ENCODE data around the gene IGLL1.
A peak's percentile ranks its signal among the peaks of the same experiment; 100 is the strongest.

Gene IGLL1

DNA sequence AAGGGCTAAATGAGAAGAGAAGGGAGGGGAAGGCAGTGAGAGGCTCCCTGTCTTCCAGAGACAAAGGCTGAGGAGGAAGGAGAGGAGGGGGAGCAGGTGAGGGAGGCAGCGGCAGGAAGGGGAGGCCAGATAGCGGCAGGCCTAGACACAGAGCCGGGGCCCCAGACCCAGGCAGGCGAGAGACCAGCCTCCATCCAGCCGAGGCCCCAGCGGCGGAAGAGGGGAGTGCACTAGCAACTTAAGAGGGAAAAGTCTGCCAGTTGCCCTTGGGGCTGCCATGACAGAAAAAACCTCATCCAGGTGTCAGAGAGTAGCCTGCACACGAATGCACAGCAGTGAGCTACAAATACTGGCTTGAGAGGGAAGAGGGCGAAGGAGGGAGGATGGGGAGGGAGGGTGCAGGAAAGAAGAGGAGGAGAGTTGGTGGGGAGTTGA, 46.7 kb downstream of the IGLL1 start:
- H3K4me3 ChIP-seq (replicated peaks; ENCODE audit: low read depth, low read length), result no peak overlapping the region

DNA sequence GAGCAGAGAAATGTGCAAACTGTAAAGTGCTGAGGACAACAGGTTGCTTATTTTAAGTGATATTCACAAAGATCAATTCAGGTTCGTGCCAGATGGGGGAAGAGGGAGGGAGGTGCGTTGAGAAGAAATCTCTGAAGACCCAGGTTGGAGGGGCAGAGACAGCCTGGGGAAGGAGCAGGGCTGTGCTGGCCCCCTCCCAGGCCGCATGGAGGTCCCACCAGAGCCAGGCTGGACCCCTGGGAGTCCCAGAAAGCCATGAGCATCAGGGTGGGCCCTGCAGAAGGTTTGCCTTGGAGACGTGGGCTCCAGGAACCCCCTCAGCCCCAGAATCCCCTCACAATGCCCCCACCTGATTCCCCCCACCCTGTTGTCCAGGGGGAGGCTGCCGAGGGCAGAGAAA, 47.4 kb downstream of the IGLL1 start:
- DNase-seq (ENCODE audit: extremely low read depth, insufficient read length), result no peak
- no peak overlapping the region for H3K4me3 ChIP-seq (replicated peaks; ENCODE audit: low read depth, low read length)
- peaks cover 1% of the 10 kb centered on the region for H3K27me3 ChIP-seq (replicated peaks; ENCODE audit: control insufficient read depth, insufficient read depth, low read length)
- no peak for TF ChIP-seq CTCF (IDR thresholded peaks at IDR 0.05; ENCODE audit: insufficient read depth, low read length, poor library complexity, severe bottlenecking)
- H3K36me3 ChIP-seq (ENCODE audit: control insufficient read depth, insufficient read depth, low read length), result no peaks in the 10 kb centered on the region

More for the DNA sequence above, 46.7 kb downstream of the IGLL1 start:
- no peak for DNase-seq (ENCODE audit: extremely low read depth, insufficient read length)
- peak; percentile 39 for TF ChIP-seq CTCF (IDR thresholded peaks at IDR 0.05; ENCODE audit: insufficient read depth, low read length, poor library complexity, severe bottlenecking)
- Histone ChIP-seq H3K36me3 (ENCODE audit: control insufficient read depth, insufficient read depth, low read length) (no peaks in the 10 kb centered on the region), H3K27me3 (replicated peaks; ENCODE audit: control insufficient read depth, insufficient read depth, low read length) (peaks cover 1% of the 10 kb centered on the region)

- no peak overlapping the region for H3K4me3 ChIP-seq (replicated peaks; ENCODE audit: low read depth, low read length)
- no peak for TF ChIP-seq CTCF (IDR thresholded peaks at IDR 0.05; ENCODE audit: insufficient read depth, low read length, poor library complexity, severe bottlenecking)
- DNase-seq (ENCODE audit: extremely low read depth, insufficient read length), result no peak
- no peaks in the 10 kb centered on the region for H3K36me3 ChIP-seq (ENCODE audit: control insufficient read depth, insufficient read depth, low read length)
- peaks cover 1% of the 10 kb centered on the region for H3K27me3 ChIP-seq (replicated peaks; ENCODE audit: control insufficient read depth, insufficient read depth, low read length)
Measured at GRCh38 chr22:23531966-23532705, 48.0 kb downstream of the IGLL1 start.

GRCh38 chr22:23531283-23531956, 48.7 kb downstream of the IGLL1 start:
- no peaks in the 10 kb centered on the region for H3K36me3 ChIP-seq (ENCODE audit: control insufficient read depth, insufficient read depth, low read length)
- H3K27me3 ChIP-seq (replicated peaks; ENCODE audit: control insufficient read depth, insufficient read depth, low read length), result peaks cover 1% of the 10 kb centered on the region
- no peak overlapping the region for H3K4me3 ChIP-seq (replicated peaks; ENCODE audit: low read depth, low read length)
- DNase-seq (ENCODE audit: extremely low read depth, insufficient read length), result no peak
- no peak for TF ChIP-seq CTCF (IDR thresholded peaks at IDR 0.05; ENCODE audit: insufficient read depth, low read length, poor library complexity, severe bottlenecking)

- no peak overlapping the region for H3K4me3 ChIP-seq (replicated peaks; ENCODE audit: low read depth, low read length)
- TF ChIP-seq CTCF (IDR thresholded peaks at IDR 0.05; ENCODE audit: insufficient read depth, low read length, poor library complexity, severe bottlenecking), result no peak
- no peak for DNase-seq (ENCODE audit: extremely low read depth, insufficient read length)
- no peaks in the 10 kb centered on the region for H3K36me3 ChIP-seq (ENCODE audit: control insufficient read depth, insufficient read depth, low read length)
- peaks cover 1% of the 10 kb centered on the region for H3K27me3 ChIP-seq (replicated peaks; ENCODE audit: control insufficient read depth, insufficient read depth, low read length)
Measured at GRCh38 chr22:23530766-23531282, 49.3 kb downstream of the IGLL1 start.

All from GM06990 (cell line).